H1 (cell line): ENCODE data around the gene KRTAP10-2. TPM values are rescaled to one million over a fixed set of nuclear protein-coding genes. Genes with fewer than 3 reads are reported as not detected.

Experiments
- CHD1 ChIP-seq: IDR thresholded peaks from 2 replicates; pipeline ENCODE4 v1.6.1; 2012; ENCODE audit warnings: low read depth, low read length, improper control_type of control experiment
- CHD7 ChIP-seq: fragments of 300-600 bp; sonication (generic); IDR thresholded peaks from 2 replicates; pipeline ENCODE4 v1.7.1; 2012; ENCODE audit warnings: low read length, moderate library complexity, mild to moderate bottlenecking, inconsistent platforms; ENCODE audit not compliant: insufficient replicate concordance
- GABPA ChIP-seq: IDR thresholded peaks from 2 replicates; pipeline ENCODE4 v1.6.1; 2011; ENCODE audit warnings: mild to moderate bottlenecking, low read length, moderate library complexity, borderline replicate concordance; ENCODE audit not compliant: insufficient read depth
- JUN ChIP-seq: IDR thresholded peaks from 2 replicates; pipeline ENCODE4 v1.6.1; 2011; ENCODE audit warnings: low read depth, mild to moderate bottlenecking, improper control_type of control experiment, low read length
- KDM1A ChIP-seq: fragments of 200-600, 300-600 bp; sonication (generic); IDR thresholded peaks from 2 replicates; pipeline ENCODE4 v1.7.1; 2016; ENCODE audit warnings: mild to moderate bottlenecking, low read length, borderline replicate concordance
- KDM4A ChIP-seq: IDR thresholded peaks from one replicate; pipeline ENCODE4 v1.7.1; 2012; ENCODE audit warnings: low read depth, mild to moderate bottlenecking, moderate library complexity, low read length, inconsistent platforms; ENCODE audit not compliant: severe bottlenecking
- NRF1 ChIP-seq: IDR thresholded peaks from 2 replicates; pipeline ENCODE4 v1.6.1; 2011; ENCODE audit warnings: mild to moderate bottlenecking, low read depth, low read length, improper control_type of control experiment
- RFX5 ChIP-seq: IDR thresholded peaks from 2 replicates; pipeline ENCODE4 v1.6.1; 2011; ENCODE audit warnings: low read depth, low read length, improper control_type of control experiment, borderline replicate concordance
- SP2 ChIP-seq: IDR thresholded peaks from 2 replicates; pipeline ENCODE4 v1.6.1; 2012; ENCODE audit warnings: mild to moderate bottlenecking, low read length, inconsistent platforms
- SP4 ChIP-seq: IDR thresholded peaks from 2 replicates; pipeline ENCODE4 v1.6.1; 2012; ENCODE audit warnings: low read length, inconsistent platforms
- TEAD4 ChIP-seq: IDR thresholded peaks from 2 replicates; pipeline ENCODE4 v1.6.1; 2012; ENCODE audit warnings: low read depth, low read length, inconsistent platforms, mixed read lengths
- polyA plus RNA-seq, 7 experiments: library from polyadenylated mRNA; depleted of rRNA in 3 of 7; stranded (reverse) in 5 of 7; unstranded in 2 of 7; fragments of >200 nt in 5 of 7; fragments of 200-250 nt in 2 of 7; gene quantifications; 1 replicate in 5 of 7; 2 replicates in 1 of 7; 4 replicates in 1 of 7; pipeline versions ENCODE4 v1.2.1 to v1.2.3, GENCODE V29; 2011 to 2013; ENCODE audit warnings: missing spikeins in 2 of 7, mixed read lengths in 2 of 7
- total RNA-seq: library from RNA; stranded (reverse); fragmentation: NEBNext Ultra II Directional; extraction: Animal tissue kit (Norgen Biotek cat#: 25700); gene quantifications from 2 replicates; pipeline ENCODE4 v1.2.1, GENCODE V29; 2021
- TF ChIP-seq, protein P1 (sequence below): IDR thresholded peaks from 2 replicates; pipeline ENCODE4 v1.6.1; 2012; ENCODE audit warnings: inconsistent platforms

The KRTAP10-2 gene
- total and polyA plus RNA-seq, 2 of the 8 experiments (the other 6 are each of a cell fraction or from before 2014, with no cell fraction given) = 0.11 TPM; not detected in 1

DNA sequence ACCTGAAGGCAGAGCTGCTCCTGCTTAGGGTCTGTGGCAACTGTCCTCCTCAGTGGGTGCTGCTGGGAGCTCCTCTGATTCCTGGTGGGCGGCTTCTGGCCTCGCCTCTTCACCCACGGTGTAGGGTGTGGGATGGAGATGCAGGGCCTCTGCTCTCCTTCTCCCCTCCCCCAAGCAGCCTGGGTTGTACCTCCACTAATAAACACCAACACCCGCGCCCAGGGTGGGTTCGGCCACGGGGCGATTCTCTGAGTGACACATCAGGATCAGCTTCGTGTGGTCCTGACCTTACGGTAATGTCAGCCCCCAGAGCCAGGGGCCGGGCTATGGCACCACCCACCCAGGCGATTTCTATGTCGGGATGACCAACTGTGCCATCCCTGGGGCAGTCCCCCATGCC, 35.0 kb downstream of the KRTAP10-2 start (continued):
- no peak for TF ChIP-seq CHD7
- no peak for TF ChIP-seq RFX5
- no peak for TF ChIP-seq JUN
- no peak for TF ChIP-seq GABPA
- TF ChIP-seq, protein P1, sequence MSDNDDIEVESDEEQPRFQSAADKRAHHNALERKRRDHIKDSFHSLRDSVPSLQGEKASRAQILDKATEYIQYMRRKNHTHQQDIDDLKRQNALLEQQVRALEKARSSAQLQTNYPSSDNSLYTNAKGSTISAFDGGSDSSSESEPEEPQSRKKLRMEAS = no peak
- TF ChIP-seq TEAD4 = no peak
- no peak for TF ChIP-seq KDM4A
- no peak for TF ChIP-seq KDM1A
- no peak for TF ChIP-seq NRF1
- TF ChIP-seq SP4 = no peak
- no peak for TF ChIP-seq CHD1
- TF ChIP-seq SP2 = no peak
